Mononuclear cell (primary cell): Measurements from ENCODE around the gene MBD4. TPM values are rescaled to one million over a fixed set of nuclear protein-coding genes. Genes with fewer than 3 reads are reported as not detected.
A peak's percentile ranks its signal among the peaks of the same experiment; 100 is the strongest.
"Not testable (repeated sequence)": the region's sequence is repeated elsewhere in the genome, so short reads cannot be mapped to it uniquely, and the experiment has no call there.

Experiments used
- H3K27me3 ChIP-seq: 2 replicates; pipeline ENCODE4 v1.6.0; 2011; ENCODE audit warnings: low read length, control low read depth; ENCODE audit not compliant: insufficient read depth
- H3K4me1 ChIP-seq: 2 replicates; pipeline ENCODE4 v1.5.1; 2011; ENCODE audit warnings: mild to moderate bottlenecking, low read length, control low read depth; ENCODE audit not compliant: insufficient read depth
- H3K4me3 ChIP-seq: 2 replicates; pipeline ENCODE4 v1.5.1; 2011; ENCODE audit warnings: mild to moderate bottlenecking, low read length, moderate library complexity
- H3K9me3 ChIP-seq: 2 replicates; pipeline ENCODE4 v1.5.1; 2011; ENCODE audit warnings: low read depth, mild to moderate bottlenecking, control low read depth, low read length
- total RNA-seq: library from RNA; depleted of rRNA; stranded (reverse); fragments of >200 nt; gene quantifications from one replicate; pipeline ENCODE4 v1.2.3, GENCODE V29; 2012

Gene MBD4
- total RNA-seq, 1 donor = 60.2 TPM

DNA sequence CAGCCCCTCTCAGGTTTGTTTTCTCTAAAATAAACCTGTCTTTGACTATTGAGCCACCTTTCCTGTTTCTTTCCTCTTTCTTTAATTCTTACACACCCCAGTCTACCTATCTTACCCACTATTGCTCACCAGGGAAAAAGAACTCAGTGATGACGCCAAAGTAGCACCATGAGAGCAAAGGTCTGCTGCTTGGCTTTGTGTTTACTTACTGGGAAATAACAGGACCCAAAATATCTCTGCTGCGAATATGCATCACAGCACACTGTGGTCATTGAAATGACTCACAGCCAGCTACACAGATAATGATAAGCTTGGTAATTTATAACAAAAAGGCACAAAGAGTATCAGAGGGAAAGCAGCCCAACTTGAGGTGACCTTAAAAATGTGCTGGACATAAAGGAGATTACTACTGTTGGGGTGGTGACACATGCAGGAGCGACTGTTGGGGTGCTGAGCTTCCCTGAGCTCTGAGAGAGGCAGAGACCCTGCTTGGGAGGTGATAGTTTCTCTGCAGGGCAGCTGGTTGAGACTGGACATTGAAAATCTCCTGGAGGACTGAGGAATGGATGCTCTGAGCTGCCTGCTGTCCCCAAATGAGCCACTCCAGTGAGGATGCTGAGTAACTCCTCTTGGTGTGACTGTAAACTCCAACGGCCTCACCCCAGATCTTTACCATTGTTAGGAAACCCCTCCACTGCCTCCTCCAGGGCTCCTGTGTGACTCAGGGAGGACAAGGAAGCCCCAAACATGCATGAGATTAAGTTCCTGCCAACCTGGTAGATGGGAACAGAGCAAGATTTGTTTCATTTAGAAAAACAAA lies 25.9 kb downstream of the MBD4 start:
- Histone ChIP-seq H3K4me3 (no peak overlapping the region), H3K4me1 (no peaks in the 10 kb centered on the region), H3K27me3 (no peaks in the 10 kb centered on the region), H3K9me3 (no peaks in the 10 kb centered on the region)

DNA sequence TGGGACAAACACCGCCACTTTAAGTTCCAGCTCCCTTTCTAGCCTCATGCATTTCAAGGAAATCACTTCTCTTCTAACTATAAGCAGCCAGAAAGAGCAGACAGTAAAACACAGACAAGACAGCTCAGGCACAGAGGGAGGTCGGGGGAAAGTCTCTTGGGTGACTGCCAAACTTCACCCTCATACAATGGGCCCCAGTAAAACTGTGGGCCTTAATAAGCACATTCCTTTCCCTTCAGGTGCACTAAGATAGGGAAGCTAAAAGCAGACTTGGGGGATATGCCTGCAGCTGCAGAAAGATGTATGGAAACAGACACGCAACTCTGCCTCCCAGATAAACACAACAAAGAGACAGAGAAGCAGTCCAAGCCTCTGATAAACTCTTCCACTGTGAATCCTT lies 26.5 kb downstream of the MBD4 start:
- not testable (repeated sequence) for H3K4me1 ChIP-seq, H3K27me3 ChIP-seq, H3K4me3 ChIP-seq, H3K9me3 ChIP-seq

DNA sequence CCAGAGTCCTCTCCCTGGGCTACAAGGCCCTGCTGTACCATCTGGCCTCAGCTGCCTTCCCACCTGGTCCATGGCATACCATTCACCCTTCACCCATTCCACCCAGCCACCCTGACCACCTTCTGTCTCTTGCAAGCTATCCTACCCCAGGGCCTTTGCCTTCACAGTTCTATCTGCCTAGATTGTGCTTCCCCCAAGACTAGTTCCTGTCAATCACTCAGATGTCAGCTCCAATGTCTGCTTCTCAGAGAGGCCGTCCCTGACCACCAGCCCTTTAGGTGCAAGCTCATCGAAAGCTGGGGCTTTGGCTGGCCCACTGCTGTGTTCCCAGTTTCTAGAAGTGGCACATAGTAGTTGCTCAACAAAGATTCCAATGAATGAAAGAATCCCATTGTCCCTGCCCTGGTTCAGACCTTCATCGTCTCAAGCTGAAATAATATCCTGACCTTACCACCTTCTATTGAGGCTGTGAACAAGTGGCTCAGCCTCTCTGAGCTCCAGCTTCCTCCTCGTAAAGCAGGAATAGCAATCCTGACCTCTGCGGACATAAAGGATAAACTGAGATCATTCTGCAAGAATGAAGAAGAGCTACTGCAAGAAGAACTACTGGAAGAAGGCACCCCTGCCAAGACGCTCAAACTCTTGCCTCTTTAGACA lies 27.1 kb downstream of the MBD4 start:
- Histone ChIP-seq H3K4me3 (no peak overlapping the region), H3K9me3 (no peaks in the 10 kb centered on the region), H3K4me1 (no peaks in the 10 kb centered on the region), H3K27me3 (no peaks in the 10 kb centered on the region)

DNA sequence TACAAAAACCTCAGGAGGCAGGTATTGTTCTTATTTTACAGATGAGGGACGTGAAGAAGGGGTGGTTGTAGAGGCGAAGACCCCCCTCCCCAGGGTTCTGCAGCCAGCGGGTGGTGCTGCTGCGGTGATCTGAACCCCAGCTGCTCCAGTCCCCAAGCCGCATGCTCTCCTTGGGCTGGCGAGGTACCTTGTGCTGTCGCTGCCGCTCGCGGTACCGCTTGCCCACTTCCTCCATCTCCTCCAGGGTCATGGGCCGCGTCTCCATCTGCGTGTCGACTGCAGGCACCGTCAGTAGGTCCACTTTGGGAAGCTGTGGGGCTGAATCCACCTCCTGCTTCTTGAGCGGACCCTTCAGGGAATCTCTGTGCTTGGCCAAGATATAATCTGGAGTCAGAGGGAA lies 28.8 kb downstream of the MBD4 start:
- Histone ChIP-seq H3K4me1 (no peaks in the 10 kb centered on the region), H3K9me3 (no peaks in the 10 kb centered on the region), H3K27me3 (no peaks in the 10 kb centered on the region), H3K4me3 (no peak overlapping the region)

DNA sequence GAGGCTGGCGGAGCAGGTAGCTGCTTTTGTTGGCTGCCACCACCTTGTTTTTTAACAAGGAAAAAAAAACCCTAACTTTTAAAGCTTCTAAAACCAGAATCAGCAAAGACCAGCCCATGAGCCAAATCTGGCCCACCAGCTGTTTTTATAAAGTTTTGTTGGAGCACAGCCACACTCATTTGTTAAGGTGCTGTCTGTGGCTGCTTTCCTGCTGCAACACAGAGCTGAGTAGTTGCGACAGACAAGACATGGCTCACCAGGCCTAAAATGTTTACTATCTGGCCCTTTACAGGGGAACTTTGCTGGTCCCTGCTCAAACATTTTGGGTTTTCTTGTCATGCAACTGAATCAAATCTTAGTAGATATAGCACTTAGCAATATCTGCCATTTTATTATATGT lies 30.2 kb downstream of the MBD4 start:
- H3K4me1 ChIP-seq = no peaks in the 10 kb centered on the region
- H3K9me3 ChIP-seq = no peaks in the 10 kb centered on the region
- no peak overlapping the region for H3K4me3 ChIP-seq
- no peaks in the 10 kb centered on the region for H3K27me3 ChIP-seq

DNA sequence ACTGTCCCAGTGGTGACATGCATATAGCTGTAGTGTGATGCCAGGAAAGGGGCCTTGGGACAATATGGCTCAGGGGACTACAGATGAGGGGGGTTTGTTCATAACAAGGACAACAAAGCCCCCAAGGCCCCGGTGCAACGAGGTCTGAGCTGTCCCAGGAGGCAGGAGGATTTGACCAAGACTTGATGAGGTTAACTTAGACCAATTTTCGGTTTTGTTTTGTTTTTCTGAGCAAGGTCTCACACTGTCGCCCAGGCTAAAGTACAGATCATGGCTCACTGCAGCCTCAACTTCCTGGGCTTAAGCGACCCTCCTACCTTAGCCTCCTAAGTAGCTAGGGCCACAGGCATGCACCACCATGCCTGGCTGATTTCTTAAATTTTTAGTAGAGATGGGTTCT lies 35.1 kb downstream of the MBD4 start:
- Histone ChIP-seq H3K4me3 (no peak overlapping the region), H3K27me3 (no peaks in the 10 kb centered on the region), H3K4me1 (peaks cover 6% of the 10 kb centered on the region), H3K9me3 (no peaks in the 10 kb centered on the region)

DNA sequence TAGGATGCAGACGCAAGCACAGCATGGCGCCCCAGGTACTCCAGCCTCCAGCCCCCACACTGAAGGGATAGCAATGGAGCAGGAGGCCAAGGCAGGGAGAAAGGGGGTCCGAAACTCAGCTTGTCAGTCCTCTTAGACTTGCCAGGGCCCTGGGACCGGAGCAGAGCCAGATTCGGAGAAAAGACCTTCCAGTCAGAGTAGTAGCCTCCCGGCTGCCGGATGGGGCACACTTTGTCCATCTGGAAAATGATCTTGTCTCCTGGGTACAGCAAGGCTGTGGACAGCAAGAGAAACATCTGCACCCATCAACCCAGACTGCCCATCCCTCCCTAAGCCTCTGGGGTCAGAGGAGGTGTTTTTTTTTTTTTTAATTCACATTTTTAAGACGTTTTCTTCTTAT lies 35.6 kb downstream of the MBD4 start:
- Histone ChIP-seq H3K4me1 (peaks cover 6% of the 10 kb centered on the region), H3K4me3 (no peak overlapping the region), H3K9me3 (no peaks in the 10 kb centered on the region), H3K27me3 (no peaks in the 10 kb centered on the region)

DNA sequence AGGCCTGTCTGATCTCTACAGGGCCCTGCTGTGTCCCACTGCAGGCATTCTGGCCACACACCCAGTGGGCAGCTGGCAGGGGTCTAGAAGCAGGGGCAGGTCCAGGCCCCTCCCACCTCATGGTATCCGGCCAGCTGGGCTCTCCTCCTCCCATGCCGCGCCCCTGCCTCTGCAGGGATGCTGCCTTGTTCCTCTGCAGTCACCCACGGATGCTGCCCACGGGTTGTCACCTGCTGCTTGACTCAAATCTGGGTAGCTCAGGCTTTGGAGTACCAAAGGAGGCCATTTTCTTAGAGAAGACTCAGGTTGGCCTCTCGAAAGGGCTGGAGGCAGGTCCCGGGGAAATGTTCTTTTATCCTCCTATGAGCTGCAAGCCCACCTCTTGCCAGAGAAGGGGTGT lies 36.3 kb downstream of the MBD4 start:
- peaks cover 10% of the 10 kb centered on the region for H3K4me1 ChIP-seq
- no peaks in the 10 kb centered on the region for H3K27me3 ChIP-seq
- no peak overlapping the region for H3K4me3 ChIP-seq
- H3K9me3 ChIP-seq = no peaks in the 10 kb centered on the region

DNA sequence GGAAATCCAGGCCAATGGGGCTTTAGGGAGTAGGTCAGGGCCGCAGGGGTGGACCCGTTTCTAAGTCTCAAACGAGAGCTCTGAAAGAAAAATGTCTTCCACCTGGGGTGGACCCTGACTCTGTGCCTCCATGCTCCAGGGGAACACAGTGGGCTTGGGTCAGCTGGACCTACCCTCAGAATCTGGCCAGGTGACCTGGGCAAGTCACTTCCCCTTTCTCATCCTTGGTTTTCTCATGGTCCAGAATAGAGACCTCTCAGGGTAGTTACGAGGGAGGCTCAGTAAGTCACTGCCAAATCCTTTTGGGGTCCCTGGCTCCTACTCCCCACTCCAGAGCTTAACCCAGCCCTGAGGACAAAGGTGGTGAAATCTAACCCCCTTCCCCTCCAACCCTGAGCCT lies 37.1 kb downstream of the MBD4 start:
- Histone ChIP-seq H3K4me3 (no peak overlapping the region), H3K9me3 (no peaks in the 10 kb centered on the region), H3K4me1 (peaks cover 18% of the 10 kb centered on the region), H3K27me3 (no peaks in the 10 kb centered on the region)

DNA sequence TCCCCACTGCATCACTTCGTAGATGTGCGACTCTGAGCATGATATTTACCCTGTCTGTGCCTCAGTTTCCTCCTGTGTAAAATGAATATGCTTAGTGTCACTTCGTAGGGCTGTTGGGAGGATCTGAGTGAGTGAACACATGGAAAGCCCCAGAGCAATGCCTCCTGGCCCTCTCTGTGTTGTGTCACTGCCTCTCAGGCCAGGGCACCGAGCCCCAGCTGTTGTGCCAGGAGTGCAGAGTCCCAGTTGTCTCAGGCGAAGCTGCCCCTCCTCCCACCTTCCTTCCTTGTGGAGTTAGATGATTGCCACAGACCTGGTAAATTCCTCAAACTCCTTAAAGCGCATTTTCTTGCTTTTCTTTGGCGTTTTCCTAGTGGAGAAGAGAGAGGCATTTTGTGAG lies 37.5 kb downstream of the MBD4 start:
- H3K4me1 ChIP-seq = peaks cover 22% of the 10 kb centered on the region
- H3K9me3 ChIP-seq = no peaks in the 10 kb centered on the region
- no peak overlapping the region for H3K4me3 ChIP-seq
- no peaks in the 10 kb centered on the region for H3K27me3 ChIP-seq

DNA sequence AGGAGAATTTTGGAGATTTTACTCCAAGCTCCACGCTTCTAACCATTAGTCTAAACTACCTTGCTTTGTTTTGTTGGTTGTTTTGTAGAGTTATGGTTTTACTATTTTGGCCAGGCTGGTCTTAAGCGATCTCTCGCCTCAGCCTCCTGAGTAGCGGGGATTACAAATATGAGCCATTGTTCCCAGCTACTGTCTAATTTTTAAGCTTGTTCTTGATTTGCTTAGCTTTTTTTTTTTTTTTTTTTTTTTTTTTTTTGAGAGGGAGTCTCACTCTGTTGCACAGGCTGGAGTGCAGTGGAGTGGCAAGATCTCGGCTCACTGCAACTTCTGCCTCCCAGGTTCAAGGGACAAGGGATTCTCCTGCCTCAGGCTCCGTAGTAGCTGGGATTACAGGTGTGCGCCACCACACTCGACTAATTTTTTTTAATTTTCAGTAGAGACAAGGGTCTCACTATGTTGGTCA lies 39.8 kb downstream of the MBD4 start:
- Histone ChIP-seq H3K4me1 (peaks cover 22% of the 10 kb centered on the region), H3K4me3 (peak overlapping the region; percentile 99), H3K9me3 (no peaks in the 10 kb centered on the region), H3K27me3 (no peaks in the 10 kb centered on the region)

DNA sequence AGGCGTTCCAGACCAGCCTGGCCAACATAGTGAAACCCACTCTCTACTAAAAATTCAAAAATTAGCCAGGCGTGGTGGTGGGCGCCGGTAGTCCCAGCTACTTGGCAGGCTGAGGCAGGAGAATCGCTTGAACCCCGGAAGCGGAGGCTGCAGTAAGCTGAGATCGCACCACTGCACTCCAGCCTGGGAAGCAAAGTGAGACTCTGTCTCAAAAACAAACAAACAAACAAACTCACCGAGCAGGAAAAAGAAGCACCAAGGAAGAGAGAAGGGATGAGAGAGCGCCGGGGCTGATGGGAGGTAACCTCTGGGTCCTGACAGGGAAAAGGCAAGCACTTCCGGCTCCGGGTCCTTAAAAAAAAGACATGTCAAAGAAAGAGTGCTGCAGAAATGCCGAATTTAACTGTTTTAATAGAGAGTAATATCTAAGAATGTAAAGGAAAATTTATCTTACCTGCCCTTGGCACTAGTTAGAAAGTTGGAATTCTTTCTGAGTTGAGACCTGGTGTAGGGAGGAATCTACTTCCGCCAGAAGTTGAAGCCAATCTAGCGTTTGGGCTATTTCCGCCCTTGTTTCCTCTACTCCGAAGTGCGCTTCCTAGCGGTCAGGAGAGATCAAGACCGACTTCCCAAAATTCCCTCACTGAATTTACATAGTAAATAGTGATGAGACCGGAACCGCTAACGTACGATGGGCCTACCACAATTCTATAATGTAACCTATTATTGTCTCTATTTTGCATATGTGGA lies 40.4 kb downstream of the MBD4 start:
- H3K4me1 ChIP-seq = peaks cover 22% of the 10 kb centered on the region
- peak overlapping the region; percentile 99 for H3K4me3 ChIP-seq
- H3K27me3 ChIP-seq = no peaks in the 10 kb centered on the region
- no peaks in the 10 kb centered on the region for H3K9me3 ChIP-seq

DNA sequence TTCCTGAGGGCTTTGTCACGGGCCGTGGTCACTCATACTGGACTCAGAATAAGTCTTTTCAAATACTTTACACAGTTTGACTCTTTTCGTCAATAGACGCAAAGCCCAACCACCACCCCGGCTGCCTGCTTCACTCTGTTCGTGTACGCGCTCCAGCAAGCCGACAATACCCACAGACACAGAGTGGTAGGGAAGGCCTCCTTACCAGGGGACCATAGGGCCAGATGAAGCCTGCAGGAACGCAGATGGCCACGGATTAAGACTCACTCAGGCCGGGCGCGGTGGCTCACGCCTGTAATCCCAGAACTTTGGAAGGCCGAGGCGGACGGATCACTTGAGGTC lies 41.0 kb downstream of the MBD4 start:
- Histone ChIP-seq H3K27me3 (no peaks in the 10 kb centered on the region), H3K4me3 (peak overlapping the region; percentile 99), H3K4me1 (peaks cover 22% of the 10 kb centered on the region), H3K9me3 (no peaks in the 10 kb centered on the region)

DNA sequence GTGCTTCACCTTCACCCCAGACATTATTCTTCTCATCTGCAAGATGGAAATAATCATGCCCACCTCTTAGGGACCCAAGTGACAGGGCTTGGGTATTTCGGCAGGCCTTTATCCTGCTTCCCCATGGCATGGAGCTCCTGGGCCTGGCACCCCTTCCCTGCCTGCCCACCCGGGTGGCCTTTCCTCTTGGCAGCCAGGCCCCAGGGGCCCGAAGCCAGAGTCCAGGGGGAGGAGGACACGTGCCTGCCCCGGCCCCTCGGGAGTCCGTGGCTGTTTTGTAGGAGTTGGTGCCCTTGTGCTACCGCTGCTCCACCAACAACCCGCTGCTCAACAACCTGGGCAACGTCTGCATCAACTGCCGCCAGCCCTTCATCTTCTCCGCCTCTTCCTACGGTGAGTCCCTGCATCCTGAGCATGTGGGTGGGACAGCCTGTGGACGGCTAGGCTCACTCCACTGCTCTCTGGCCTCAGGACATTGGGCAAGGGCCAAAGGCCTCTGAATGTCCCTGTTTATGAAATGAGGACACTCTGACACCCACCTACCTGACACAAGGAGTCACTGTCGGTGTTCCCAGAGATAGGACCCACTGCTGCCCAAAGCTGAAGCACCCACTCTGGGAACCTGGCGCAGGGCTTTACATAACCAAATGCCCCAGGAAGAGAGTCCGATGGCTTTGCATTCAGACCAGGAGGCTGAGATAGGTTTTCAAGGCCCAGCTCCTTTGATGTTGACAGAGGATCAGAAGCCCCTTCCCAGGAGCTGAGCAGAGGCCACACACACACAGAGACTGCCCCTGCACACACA lies 45.8 kb downstream of the MBD4 start:
- H3K9me3 ChIP-seq, H3K27me3 ChIP-seq: not testable (repeated sequence)

DNA sequence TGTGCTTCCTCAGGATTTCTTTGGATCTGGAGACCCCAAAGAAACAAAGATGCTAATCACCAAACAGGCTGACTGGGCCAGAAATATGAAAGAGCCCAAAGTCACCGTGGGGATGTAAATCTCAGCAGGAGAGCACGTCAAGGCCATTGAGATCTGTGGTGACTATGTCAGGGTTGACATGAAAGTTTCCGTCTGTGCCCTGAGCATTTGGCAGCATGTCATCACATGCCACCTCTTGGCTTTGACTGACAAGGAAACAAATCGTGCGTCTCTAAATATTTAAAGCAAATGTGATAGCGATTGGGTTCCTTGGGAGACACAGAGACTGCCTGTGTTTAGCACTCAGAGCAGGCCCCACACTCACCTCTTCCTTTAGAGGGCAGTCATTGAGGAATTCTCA lies 46.5 kb downstream of the MBD4 start:
- Histone ChIP-seq H3K9me3 (no peaks in the 10 kb centered on the region), H3K27me3 (no peaks in the 10 kb centered on the region), H3K4me3 (no peak overlapping the region), H3K4me1 (peaks cover 10% of the 10 kb centered on the region)

More for the DNA sequence above, 45.8 kb downstream of the MBD4 start:
- not testable (repeated sequence) for H3K4me3 ChIP-seq
- peaks cover 16% of the 10 kb centered on the region for H3K4me1 ChIP-seq
